Measurements from ENCODE around the gene PRKAG2. TPM values are rescaled to one million over a fixed set of nuclear protein-coding genes. Genes with fewer than 3 reads are reported as not detected.

Gene PRKAG2
- total RNA-seq, 3 donors from 2014 or later, result 32.3 to 56.6 (median 34.4) TPM

DNA sequence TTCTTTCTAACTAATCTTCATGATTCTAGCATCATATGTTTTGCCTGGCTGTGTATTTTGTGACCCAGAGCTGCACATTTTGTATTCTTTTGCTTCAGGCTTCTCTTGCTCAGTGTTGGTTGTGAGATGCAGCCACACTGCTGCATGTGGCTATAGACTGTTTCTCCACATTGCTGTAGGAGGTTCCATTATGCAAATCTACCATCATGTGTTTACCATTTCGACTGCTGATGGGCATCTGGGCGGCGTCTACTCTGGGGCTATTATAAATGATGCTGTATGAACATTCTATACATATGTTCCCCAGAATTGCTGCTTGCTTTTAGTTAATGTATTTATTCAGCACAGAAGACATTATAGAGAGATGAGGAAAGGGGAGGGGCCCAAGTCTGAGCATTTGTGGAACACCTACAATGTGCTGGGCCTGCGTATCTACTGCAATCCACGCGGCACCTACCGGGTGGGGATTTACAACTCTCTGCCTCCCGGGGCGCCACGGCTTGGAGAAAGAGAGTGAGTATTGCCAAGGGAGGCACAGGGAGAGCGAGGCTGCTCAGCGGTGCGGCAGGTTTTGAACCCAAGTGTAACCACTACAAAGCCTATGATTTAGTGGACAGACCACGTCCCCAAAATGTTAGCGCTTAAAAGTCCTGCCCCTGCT lies 172.5 kb downstream of the PRKAG2 start:
- H3K9me3 ChIP-seq, result no peaks in the 10 kb centered on the region
- no peak overlapping the region for H3K4me3 ChIP-seq
- DNase-seq (ENCODE audit: low spot score in 2 of 2), result no peak
- no peaks in the 10 kb centered on the region for H3K27me3 ChIP-seq
- H3K36me3 ChIP-seq, result no peaks in the 10 kb centered on the region
- intact Hi-C loops (cut with DNase I; ENCODE audit: low total_unique reads), result no loop called here
- no peaks in the 10 kb centered on the region for H3K4me1 ChIP-seq
- TF ChIP-seq, protein P1, sequence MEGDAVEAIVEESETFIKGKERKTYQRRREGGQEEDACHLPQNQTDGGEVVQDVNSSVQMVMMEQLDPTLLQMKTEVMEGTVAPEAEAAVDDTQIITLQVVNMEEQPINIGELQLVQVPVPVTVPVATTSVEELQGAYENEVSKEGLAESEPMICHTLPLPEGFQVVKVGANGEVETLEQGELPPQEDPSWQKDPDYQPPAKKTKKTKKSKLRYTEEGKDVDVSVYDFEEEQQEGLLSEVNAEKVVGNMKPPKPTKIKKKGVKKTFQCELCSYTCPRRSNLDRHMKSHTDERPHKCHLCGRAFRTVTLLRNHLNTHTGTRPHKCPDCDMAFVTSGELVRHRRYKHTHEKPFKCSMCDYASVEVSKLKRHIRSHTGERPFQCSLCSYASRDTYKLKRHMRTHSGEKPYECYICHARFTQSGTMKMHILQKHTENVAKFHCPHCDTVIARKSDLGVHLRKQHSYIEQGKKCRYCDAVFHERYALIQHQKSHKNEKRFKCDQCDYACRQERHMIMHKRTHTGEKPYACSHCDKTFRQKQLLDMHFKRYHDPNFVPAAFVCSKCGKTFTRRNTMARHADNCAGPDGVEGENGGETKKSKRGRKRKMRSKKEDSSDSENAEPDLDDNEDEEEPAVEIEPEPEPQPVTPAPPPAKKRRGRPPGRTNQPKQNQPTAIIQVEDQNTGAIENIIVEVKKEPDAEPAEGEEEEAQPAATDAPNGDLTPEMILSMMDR (IDR thresholded peaks at IDR 0.05), result no peak
- TF ChIP-seq POLR2A (IDR thresholded peaks at IDR 0.05), result no peak
- no peak for TF ChIP-seq POLR2AphosphoS5 (IDR thresholded peaks at IDR 0.05)
- no peak overlapping the region for H3K27ac ChIP-seq

DNA sequence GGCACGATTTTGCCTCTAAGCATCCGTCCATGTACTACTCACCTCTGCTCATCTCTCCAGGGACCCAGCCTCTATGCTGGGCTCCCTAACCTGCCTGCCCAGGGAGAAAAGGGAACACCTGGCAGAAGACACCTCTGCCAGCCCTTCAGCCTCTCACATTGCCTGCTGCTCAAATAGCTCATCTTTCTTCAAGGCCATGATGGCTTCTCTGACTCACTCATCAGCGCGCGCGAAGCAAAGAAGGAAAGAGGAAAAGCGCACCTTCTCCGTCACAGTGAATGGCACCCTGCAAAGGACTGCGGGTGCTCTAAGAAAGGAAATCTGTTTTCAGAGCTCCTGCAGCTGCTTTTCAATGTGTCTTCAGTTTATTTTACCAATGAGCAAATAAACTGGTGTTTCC lies 174.0 kb downstream of the PRKAG2 start:
- H3K9me3 ChIP-seq, result no peaks in the 10 kb centered on the region
- no peaks in the 10 kb centered on the region for H3K27me3 ChIP-seq
- no peak overlapping the region for H3K4me3 ChIP-seq
- no peaks in the 10 kb centered on the region for H3K36me3 ChIP-seq
- TF ChIP-seq POLR2AphosphoS5 (IDR thresholded peaks at IDR 0.05), result no peak
- TF ChIP-seq, protein P1 (IDR thresholded peaks at IDR 0.05), result no peak
- no peak for TF ChIP-seq POLR2A (IDR thresholded peaks at IDR 0.05)
- DNase-seq (ENCODE audit: low spot score in 2 of 2), result no peak
- intact Hi-C loops (cut with DNase I; ENCODE audit: low total_unique reads), result no loop called here
- no peak overlapping the region for H3K27ac ChIP-seq
- H3K4me1 ChIP-seq, result no peaks in the 10 kb centered on the region

DNA sequence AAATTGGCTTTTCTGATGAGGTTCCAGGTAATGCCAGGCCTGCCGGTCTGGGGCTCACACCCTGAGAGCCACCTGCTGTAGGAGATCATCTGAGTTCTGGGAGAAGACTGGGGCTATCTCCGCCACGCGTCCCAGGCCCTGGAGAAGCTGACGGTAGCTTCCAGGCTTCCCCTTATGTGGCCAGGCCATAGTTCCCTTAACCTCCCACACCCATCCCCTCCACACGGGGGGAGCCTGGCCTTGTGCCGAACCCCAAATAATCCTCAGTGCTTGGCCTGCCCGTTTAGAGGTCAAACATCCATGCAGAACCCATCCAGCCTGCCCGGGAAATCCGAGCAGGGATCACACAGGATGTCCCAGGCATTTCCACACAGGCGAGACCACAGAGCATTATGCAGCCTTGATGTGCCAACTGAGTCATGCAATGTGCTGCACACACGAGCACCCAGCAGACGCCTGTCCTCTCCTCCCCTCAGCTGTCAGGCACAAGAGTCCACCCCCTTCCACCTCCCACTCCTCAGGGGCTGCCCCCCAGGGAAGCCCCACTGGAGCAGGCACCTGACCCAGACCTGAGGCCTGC lies 176.2 kb downstream of the PRKAG2 start:
- no peak for DNase-seq (ENCODE audit: low spot score in 2 of 2)
- H3K4me3 ChIP-seq, result no peak overlapping the region
- no peak for TF ChIP-seq POLR2A (IDR thresholded peaks at IDR 0.05)
- TF ChIP-seq, protein P1 (IDR thresholded peaks at IDR 0.05), result no peak
- no peak for TF ChIP-seq POLR2AphosphoS5 (IDR thresholded peaks at IDR 0.05)
- no peaks in the 10 kb centered on the region for H3K27me3 ChIP-seq
- no peaks in the 10 kb centered on the region for H3K9me3 ChIP-seq
- no peak overlapping the region for H3K27ac ChIP-seq
- intact Hi-C loops (cut with DNase I; ENCODE audit: low total_unique reads), result no loop called here
- peaks cover 0 to 13% of the 10 kb centered on the region in 2 donors for H3K4me1 ChIP-seq
- no peaks in the 10 kb centered on the region for H3K36me3 ChIP-seq

DNA sequence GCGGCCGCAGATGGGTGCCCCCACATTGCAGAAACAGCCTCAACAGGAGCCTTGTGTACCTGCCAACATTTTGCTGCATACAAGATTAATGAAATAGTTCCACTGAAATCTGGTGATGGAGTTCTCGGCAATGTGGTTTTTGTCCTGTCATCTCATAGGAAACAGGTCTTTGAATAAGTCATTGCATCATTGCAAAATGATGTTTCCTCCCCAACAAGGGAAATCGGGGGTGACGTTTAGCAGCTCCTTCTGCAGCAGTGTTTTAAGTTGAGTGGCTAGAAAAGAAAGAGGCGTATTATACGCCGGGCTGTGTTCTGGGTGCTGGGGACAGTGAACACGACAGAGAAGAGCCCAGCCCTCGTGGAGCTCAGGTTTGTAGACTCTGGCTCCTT lies 177.0 kb downstream of the PRKAG2 start:
- H3K27me3 ChIP-seq, result no peaks in the 10 kb centered on the region
- H3K9me3 ChIP-seq, result no peaks in the 10 kb centered on the region
- TF ChIP-seq POLR2AphosphoS5 (IDR thresholded peaks at IDR 0.05), result no peak
- TF ChIP-seq POLR2A (IDR thresholded peaks at IDR 0.05), result no peak
- TF ChIP-seq, protein P1 (IDR thresholded peaks at IDR 0.05), result no peak
- peaks cover 0 to 20% of the 10 kb centered on the region in 2 donors for H3K4me1 ChIP-seq
- H3K4me3 ChIP-seq, result no peak overlapping the region
- intact Hi-C loops (cut with DNase I; ENCODE audit: low total_unique reads), result no loop called here
- no peaks in the 10 kb centered on the region for H3K36me3 ChIP-seq
- DNase-seq (ENCODE audit: low spot score in 2 of 2), result no peak
- H3K27ac ChIP-seq, result no peak overlapping the region

DNA sequence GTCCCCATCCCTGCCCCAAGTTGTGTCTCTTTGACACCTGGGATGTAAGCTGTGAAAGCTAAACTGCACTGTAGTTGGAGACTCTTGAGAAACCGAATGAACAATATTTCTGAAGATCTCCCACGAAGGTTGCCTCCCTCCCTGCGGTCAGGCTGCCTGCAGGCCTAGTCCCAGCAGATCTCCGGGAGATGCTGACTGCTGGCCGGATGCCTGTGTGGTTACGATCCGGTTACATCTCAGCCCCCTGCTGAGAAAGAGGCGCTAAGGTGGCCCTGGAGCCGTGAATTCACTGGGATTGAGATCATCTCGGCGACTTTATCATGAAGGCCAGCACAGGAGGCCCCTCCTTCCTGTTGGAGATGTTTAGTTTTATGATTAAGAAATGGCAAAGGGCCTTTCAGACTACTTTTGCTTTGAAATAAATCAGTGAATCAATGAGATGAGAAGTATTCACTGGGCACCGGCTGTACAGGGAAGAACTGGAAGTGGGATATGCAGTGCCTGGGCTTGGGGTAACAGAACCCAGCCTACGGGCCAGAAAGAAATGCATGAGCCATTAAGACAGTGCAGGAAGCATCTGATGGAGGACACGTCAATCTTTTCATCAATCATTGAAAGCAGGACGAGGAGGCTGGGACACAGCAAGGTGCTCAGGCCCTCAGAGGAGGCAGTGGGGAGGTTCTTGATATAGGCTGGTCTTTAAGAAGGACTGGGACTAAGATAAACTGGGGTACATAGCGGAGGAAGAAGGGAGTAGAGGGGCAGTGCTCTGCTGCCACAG lies 177.6 kb downstream of the PRKAG2 start:
- Histone ChIP-seq H3K27me3 (no peaks in the 10 kb centered on the region), H3K27ac (no peak overlapping the region), H3K4me3 (no peak overlapping the region), H3K36me3 (no peaks in the 10 kb centered on the region), H3K9me3 (no peaks in the 10 kb centered on the region), H3K4me1 (peaks cover 0 to 20% of the 10 kb centered on the region in 2 donors)
- intact Hi-C loops (cut with DNase I; ENCODE audit: low total_unique reads), result no loop called here
- no peak for DNase-seq (ENCODE audit: low spot score in 2 of 2)
- TF ChIP-seq, protein P1 (IDR thresholded peaks at IDR 0.05), result no peak
- TF ChIP-seq POLR2AphosphoS5 (IDR thresholded peaks at IDR 0.05) (no peak), POLR2A (IDR thresholded peaks at IDR 0.05) (no peak)

Data from breast epithelium (tissue), 4 donors.